NCI-H82 treated with DMSO at 0.1 percent for 48 hours (cell line): ENCODE data around the gene MYLK.
"Not testable (repeated sequence)": the region's sequence is repeated elsewhere in the genome, so short reads cannot be mapped to it uniquely, and the experiment has no call there.

ENCODE experiments used
- DNase-seq: peaks from one replicate; lab custom pipeline; 2025; ENCODE audit not compliant: unreplicated experiment; lab: John Stamatoyannopoulos, UW

Gene MYLK, protein sequence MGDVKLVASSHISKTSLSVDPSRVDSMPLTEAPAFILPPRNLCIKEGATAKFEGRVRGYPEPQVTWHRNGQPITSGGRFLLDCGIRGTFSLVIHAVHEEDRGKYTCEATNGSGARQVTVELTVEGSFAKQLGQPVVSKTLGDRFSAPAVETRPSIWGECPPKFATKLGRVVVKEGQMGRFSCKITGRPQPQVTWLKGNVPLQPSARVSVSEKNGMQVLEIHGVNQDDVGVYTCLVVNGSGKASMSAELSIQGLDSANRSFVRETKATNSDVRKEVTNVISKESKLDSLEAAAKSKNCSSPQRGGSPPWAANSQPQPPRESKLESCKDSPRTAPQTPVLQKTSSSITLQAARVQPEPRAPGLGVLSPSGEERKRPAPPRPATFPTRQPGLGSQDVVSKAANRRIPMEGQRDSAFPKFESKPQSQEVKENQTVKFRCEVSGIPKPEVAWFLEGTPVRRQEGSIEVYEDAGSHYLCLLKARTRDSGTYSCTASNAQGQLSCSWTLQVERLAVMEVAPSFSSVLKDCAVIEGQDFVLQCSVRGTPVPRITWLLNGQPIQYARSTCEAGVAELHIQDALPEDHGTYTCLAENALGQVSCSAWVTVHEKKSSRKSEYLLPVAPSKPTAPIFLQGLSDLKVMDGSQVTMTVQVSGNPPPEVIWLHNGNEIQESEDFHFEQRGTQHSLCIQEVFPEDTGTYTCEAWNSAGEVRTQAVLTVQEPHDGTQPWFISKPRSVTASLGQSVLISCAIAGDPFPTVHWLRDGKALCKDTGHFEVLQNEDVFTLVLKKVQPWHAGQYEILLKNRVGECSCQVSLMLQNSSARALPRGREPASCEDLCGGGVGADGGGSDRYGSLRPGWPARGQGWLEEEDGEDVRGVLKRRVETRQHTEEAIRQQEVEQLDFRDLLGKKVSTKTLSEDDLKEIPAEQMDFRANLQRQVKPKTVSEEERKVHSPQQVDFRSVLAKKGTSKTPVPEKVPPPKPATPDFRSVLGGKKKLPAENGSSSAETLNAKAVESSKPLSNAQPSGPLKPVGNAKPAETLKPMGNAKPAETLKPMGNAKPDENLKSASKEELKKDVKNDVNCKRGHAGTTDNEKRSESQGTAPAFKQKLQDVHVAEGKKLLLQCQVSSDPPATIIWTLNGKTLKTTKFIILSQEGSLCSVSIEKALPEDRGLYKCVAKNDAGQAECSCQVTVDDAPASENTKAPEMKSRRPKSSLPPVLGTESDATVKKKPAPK (N-terminal part only)

GRCh38 chr3:123884203-123884831 is at the start of gene MYLK:
MYLK (minus strand) TSS chr3:123884332; CDS start chr3:123793841, 90,491 bp downstream.
- peak; percentile 92 for DNase-seq

DNA sequence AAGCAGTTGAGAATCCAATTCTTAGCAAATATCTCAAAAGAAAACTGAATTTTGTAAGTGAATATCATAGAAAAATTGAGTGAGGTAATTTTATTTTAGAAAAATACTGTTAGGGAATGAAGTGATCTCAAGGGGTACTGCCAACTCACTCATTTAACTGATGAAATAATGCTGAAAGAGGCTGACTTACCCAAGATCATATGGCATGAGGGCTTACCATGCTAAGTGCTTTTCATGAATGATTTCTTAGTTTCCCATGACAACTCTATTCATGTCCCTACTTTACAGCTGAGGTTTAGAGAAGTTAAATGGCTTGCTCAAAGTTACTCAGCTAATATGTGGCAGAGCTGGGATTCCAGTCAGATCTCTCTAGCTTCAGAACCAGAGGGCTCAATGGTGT is 46.3 kb upstream of the MYLK start:
- no peak for DNase-seq

DNA sequence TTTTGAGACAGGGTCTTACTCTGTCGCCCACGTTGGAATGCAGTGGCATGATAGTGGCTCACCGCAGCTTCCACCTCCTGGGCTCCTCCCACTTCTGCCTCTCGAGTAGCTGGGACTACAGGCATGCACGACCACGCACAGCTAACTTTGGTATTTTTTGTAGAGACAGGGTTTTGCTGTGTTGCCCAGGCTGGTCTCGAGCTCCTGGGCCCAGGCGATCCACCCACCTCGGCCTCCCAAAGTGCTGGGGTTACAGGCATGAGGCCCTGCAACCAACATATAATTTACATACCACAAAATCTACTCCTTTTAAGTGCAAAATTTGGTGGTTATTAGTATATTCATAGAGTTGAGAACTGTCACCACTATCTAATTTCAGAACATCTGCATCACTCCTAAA is 45.2 kb upstream of the MYLK start:
- no peak for DNase-seq

DNA sequence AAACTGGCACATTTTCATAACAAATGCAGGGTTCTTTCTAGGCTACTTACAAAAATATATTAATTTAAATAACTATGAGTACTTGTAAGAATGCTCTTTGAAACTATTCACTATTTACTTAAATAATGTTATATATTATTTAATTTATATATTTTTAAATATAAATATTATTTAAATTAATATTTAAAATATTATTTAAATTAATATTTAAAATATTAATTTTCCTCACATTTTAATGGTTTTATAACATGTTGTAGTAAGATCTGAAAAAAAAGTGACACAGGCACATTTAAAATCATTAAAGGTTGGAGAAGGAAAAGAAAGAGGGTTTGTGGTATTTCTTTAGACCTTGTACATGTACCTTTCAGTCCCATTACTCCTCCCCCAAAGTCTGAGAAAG is 42.3 kb upstream of the MYLK start:
- DNase-seq, result no peak

GRCh38 chr3:123920868-123921267 is 36.7 kb upstream of the MYLK start:
- no peak for DNase-seq

GRCh38 chr3:123920383-123920782 is 36.3 kb upstream of the MYLK start:
- DNase-seq, result no peak

DNA sequence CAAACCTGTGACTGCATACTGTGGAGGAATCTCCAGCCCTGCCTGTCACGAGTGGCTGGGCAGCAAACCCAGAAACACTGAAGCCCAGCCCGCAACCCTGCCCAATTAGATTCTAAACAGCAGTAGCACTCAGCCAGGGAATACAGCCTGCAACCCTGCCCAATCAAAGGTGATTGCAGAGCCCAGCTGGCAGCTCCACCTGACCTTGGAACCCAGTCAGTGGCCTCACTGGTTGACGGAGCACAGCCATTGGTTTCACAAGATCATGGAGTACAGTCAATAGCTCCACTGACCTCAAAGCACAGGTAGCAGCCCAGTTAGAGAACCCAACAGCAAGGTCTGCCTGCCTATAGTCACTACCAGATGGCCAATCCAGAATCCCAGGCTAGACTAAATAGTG is 35.2 kb upstream of the MYLK start:
- DNase-seq, result no peak

GRCh38 chr3:123914829-123915228 is 30.7 kb upstream of the MYLK start:
- no peak for DNase-seq

GRCh38 chr3:123909785-123910184 is 25.7 kb upstream of the MYLK start:
- DNase-seq, result no peak

- no peak for DNase-seq
These were observed 23.6 kb upstream of the MYLK start for GRCh38 chr3:123907720-123908119.

- no peak for DNase-seq
These were observed 15.3 kb upstream of the MYLK start for GRCh38 chr3:123899300-123899865.

- DNase-seq, result no peak
These were observed 8.9 kb upstream of the MYLK start for GRCh38 chr3:123893012-123893411.

- DNase-seq, result no peak
These were observed 8.1 kb upstream of the MYLK start for GRCh38 chr3:123892195-123892594.

- DNase-seq, result not testable (repeated sequence)
These were observed 6.9 kb upstream of the MYLK start for GRCh38 chr3:123890991-123891390.

DNA sequence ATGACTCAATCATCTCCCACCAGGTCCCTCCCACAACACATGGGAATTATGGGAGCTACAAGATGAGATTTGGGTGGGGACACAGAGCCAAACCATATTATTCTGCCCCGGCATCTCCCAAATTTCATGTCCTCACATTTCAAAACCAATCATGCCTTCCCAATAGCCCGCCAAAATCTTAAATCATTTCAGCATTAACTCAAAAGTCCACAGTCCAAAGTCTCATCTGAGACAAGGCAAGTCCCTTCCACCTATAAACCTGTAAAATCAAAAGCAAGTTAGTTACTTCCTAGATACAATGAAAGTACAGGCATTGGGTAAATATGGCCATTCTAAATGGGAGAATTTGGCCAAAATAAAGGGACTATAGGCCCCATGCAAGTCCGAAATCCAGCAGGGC is 6.0 kb upstream of the MYLK start:
- DNase-seq, result not testable (repeated sequence)

- DNase-seq, result no peak
These were observed 861 bp upstream of the MYLK start for GRCh38 chr3:123884993-123885392.

DNA sequence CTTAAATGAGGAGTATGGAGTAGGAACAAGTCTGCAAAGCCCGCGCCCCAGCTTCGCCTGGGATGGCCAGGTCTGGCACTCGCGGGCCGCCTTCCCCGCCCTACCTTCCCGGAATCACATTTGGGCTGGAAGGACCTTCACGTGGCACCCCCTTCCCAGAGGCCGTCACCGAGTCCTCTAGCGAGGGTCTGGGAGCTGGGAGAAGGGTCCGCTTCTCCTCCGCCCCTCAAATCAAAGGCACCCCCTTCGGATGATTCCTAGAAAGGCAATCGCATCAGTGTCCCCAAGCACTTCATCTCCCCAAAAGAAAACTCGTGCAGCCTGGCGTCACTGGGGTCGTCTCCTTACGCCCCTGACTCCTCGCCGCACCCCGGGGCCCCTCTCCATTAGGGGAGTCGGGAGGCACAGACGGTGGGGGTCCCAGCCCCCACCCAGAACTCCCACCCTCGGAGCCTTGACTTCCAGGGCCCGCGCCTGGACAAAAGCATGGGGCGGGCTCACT is 380 bp downstream of the MYLK start:
- DNase-seq, result no peak

DNA sequence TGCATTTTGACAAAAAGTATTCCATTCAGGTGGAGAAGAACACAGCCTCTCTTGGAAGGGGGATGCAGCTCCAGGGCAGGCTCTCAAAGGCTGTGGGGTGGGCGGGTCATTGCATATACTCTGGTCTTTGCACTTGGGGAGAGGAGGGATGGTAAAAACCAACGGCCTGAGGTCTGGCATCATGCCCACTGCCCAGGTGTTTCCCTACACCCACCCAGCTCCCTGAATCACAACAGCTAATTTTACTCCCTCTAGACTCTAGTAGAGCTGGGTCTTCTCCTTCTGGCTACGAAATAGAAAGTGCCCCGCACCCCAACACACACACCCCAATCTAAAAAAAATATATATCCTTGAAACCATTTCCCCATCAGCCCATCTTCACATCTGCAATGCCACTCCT is 1.0 kb downstream of the MYLK start:
- no peak for DNase-seq

- no peak for DNase-seq
These were observed 2.4 kb downstream of the MYLK start for GRCh38 chr3:123881771-123882170.

DNA sequence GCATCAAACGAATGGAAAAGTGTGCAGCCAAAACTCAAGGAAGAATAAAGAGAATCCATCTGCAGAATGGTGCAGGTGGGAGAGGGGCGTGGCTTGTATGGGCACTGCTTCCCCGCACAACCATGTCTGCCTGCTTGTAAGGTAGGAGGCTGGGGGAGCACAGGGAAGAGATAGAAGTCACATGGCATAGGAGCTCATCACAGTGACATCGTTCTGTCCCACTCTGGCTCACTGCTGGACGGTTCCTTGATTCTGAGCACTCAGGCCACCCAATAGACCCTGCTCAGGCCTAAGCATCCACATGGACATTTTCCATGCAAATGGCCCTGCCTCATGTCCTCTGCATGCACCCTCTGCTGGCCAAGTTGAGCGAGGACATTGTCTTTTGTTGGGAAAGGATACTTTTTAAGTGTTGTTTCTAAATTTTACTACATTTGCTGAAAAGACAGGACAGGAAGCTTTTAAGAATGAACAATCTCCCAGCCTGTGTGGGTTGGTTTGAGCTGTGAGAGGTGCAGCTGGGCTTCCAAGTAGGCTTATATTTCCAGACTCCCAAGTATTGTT is 3.1 kb downstream of the MYLK start:
- no peak for DNase-seq
